ENCODE measurements around the gene BABAM1. TPM values are rescaled to one million over a fixed set of nuclear protein-coding genes. Genes with fewer than 3 reads are reported as not detected.
A peak's percentile ranks its signal among the peaks of the same experiment; 100 is the strongest.

BABAM1 gene
- total and polyA plus RNA-seq, 9 of the 15 experiments (the other 6 are each of a cell fraction or from before 2014, with no cell fraction given): 14.7 to 160 (median 113) TPM

DNA sequence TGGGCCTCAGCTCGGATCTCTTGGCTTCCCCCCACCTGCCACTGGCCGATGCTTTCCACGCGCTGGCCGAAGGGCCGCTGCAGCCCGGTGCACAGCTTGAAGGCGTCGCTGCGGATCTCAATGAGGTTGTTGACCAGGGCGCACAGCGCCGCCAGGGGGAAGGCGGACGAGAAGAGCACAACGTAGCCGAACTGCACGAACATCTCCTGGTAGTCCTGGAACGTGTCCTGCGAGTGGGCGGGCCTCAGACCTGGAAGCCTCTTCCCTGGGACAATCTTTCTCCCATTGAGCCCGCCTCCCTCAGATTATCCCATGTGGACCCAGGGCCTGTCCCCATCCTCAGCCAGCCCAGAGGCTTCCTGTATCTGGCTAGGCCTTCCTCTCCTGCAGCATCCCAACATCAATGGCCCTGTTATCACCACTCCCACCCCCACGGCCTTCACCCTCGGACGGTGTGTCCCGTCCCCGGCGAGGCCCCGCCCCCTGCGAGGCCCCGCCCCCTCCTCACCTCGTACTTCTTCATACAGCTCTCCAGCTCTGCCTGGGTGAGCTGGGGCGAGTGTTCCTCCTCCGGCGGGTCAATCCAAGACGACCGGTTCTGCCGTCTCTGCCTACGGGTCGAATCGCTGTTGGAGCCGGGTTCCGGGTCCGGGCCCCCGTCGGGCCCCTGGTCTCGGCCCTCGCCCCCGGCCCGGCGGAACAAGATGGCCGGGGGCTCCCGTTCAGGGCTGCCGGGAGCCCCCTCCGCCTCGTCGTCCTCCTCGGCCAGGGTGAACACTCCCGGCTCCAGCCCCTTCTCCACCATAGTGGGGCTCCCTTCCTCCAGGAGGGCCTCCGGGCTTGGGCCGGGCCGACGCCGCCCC, 60.6 kb downstream of the BABAM1 start (continued):
- TF ChIP-seq ZNF280B (CRISPR knock-in tag; IDR thresholded peaks at IDR 0.05) (no peak), EWSR1 (IDR thresholded peaks at IDR 0.05; ENCODE audit: borderline replicate concordance, low read depth, partially characterized antibody) (no peak), FOXK1 (CRISPR knock-in tag; IDR thresholded peaks at IDR 0.05; ENCODE audit: borderline replicate concordance) (no peak), KAT7 (CRISPR knock-in tag; IDR thresholded peaks at IDR 0.05; ENCODE audit: borderline replicate concordance) (no peak), PHF8 (IDR thresholded peaks at IDR 0.05; ENCODE audit: borderline replicate concordance, low read length) (peak; percentile 33; the same call in 1 of the 2 replicates), NFIC (IDR thresholded peaks at IDR 0.05) (no peak), ZFX (CRISPR knock-in tag; IDR thresholded peaks at IDR 0.05) (peak; percentile 20), ZNF140 (CRISPR knock-in tag; IDR thresholded peaks at IDR 0.05) (no peak), U2AF1 (optimal IDR thresholded peaks at IDR 0.05; ENCODE audit: low read depth, low read length) (no peak), XRCC3 (IDR thresholded peaks at IDR 0.05) (no peak), GABPB1 (CRISPR knock-in tag; IDR thresholded peaks at IDR 0.05) (no peak), E2F3 (CRISPR knock-in tag; IDR thresholded peaks at IDR 0.05) (no peak), PML (IDR thresholded peaks at IDR 0.05; ENCODE audit: low read length) (no peak), BMI1 (IDR thresholded peaks at IDR 0.05; ENCODE audit: low read length) (no peak), TSC22D4 (tag; IDR thresholded peaks at IDR 0.05) (no peak), MAZ (CRISPR knock-in tag; conservative IDR thresholded peaks at IDR 0.05 in 1 of 2, IDR thresholded peaks at IDR 0.05 in 1 of 2) (0 out of 4 replicates have a peak, but pooled peaks of 1 of the 2 experiments have one; percentile 11), SP1 (CRISPR knock-in tag; IDR thresholded peaks at IDR 0.05) (peak; percentile 56; the same call in 1 of the 2 replicates)
- TF ChIP-seq, protein P1, sequence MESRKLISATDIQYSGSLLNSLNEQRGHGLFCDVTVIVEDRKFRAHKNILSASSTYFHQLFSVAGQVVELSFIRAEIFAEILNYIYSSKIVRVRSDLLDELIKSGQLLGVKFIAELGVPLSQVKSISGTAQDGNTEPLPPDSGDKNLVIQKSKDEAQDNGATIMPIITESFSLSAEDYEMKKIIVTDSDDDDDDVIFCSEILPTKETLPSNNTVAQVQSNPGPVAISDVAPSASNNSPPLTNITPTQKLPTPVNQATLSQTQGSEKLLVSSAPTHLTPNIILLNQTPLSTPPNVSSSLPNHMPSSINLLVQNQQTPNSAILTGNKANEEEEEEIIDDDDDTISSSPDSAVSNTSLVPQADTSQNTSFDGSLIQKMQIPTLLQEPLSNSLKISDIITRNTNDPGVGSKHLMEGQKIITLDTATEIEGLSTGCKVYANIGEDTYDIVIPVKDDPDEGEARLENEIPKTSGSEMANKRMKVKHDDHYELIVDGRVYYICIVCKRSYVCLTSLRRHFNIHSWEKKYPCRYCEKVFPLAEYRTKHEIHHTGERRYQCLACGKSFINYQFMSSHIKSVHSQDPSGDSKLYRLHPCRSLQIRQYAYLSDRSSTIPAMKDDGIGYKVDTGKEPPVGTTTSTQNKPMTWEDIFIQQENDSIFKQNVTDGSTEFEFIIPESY (CRISPR knock-in tag; IDR thresholded peaks at IDR 0.05): peak; percentile 89
- TF ChIP-seq, protein P2, sequence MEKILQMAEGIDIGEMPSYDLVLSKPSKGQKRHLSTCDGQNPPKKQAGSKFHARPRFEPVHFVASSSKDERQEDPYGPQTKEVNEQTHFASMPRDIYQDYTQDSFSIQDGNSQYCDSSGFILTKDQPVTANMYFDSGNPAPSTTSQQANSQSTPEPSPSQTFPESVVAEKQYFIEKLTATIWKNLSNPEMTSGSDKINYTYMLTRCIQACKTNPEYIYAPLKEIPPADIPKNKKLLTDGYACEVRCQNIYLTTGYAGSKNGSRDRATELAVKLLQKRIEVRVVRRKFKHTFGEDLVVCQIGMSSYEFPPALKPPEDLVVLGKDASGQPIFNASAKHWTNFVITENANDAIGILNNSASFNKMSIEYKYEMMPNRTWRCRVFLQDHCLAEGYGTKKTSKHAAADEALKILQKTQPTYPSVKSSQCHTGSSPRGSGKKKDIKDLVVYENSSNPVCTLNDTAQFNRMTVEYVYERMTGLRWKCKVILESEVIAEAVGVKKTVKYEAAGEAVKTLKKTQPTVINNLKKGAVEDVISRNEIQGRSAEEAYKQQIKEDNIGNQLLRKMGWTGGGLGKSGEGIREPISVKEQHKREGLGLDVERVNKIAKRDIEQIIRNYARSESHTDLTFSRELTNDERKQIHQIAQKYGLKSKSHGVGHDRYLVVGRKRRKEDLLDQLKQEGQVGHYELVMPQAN (IDR thresholded peaks at IDR 0.05; ENCODE audit: borderline replicate concordance): no peak
- TF ChIP-seq, protein P3, sequence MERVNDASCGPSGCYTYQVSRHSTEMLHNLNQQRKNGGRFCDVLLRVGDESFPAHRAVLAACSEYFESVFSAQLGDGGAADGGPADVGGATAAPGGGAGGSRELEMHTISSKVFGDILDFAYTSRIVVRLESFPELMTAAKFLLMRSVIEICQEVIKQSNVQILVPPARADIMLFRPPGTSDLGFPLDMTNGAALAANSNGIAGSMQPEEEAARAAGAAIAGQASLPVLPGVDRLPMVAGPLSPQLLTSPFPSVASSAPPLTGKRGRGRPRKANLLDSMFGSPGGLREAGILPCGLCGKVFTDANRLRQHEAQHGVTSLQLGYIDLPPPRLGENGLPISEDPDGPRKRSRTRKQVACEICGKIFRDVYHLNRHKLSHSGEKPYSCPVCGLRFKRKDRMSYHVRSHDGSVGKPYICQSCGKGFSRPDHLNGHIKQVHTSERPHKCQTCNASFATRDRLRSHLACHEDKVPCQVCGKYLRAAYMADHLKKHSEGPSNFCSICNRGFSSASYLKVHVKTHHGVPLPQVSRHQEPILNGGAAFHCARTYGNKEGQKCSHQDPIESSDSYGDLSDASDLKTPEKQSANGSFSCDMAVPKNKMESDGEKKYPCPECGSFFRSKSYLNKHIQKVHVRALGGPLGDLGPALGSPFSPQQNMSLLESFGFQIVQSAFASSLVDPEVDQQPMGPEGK (CRISPR knock-in tag; IDR thresholded peaks at IDR 0.05; ENCODE audit: borderline replicate concordance): no peak

Measured in K562 (cell line).